ENCODE results near the gene SPECC1.

- TF ChIP-seq CTCF (IDR thresholded peaks at IDR 0.05 in 2 of 3, conservative IDR thresholded peaks at IDR 0.05 in 1 of 3; ENCODE audit: borderline replicate concordance in 1 of 3, insufficient read depth in 1 of 3, low read depth in 2 of 3, low read length in 2 of 3) (no peak), CEBPB (IDR thresholded peaks at IDR 0.05; ENCODE audit: low read depth) (no peak), REST (IDR thresholded peaks at IDR 0.05; ENCODE audit: low read depth) (no peak), POLR2AphosphoS5 (IDR thresholded peaks at IDR 0.05; ENCODE audit: low read depth, low read length) (no peak), JUND (IDR thresholded peaks at IDR 0.05) (no peak), YY1 (IDR thresholded peaks at IDR 0.05; ENCODE audit: extremely low read depth, insufficient replicate concordance, low read depth, low read length) (no peak), EZH2phosphoT487 (IDR thresholded peaks at IDR 0.05; ENCODE audit: borderline replicate concordance) (no peak)
Observed at GRCh38 chr17:20230924-20231323, 221.8 kb downstream of the SPECC1 start.

Data from HCT116 (cell line).